ENCODE data around the gene TMEM259.

GRCh38 chr19:961866-962620, 58.9 kb downstream of the TMEM259 start:
- TF ChIP-seq POLR2A (IDR thresholded peaks at IDR 0.05) (no peak), CTCF (IDR thresholded peaks at IDR 0.05) (no peak)
